Adipose tissue (tissue), 3 donors: Measurements from ENCODE around the gene EPS8L3. TPM values are rescaled to one million over a fixed set of nuclear protein-coding genes. Genes with fewer than 3 reads are reported as not detected.
"Not testable (repeated sequence)": the region's sequence is repeated elsewhere in the genome, so short reads cannot be mapped to it uniquely, and the experiment has no call there.

Experiments
- H3K27ac ChIP-seq: one replicate; pipeline ENCODE4 v1.5.1; 2013; ENCODE audit warnings: low read depth, low read length
- WGBS, 3 donors: extraction: QIAGEN DNeasy Blood & Tissue Kit; methylation state at CpG; one replicate each; pipeline ENCODE4 v1.1.7; 2013; 5-methylcytosine and 5-hydroxymethylcytosine counted together
- polyA plus RNA-seq, 3 donors: library from polyadenylated mRNA; stranded (reverse); fragments of 200-250 nt; gene quantifications; one replicate each; pipeline ENCODE4 v1.2.3, GENCODE V29; 2013
- donor health status: healthy with polysubstance abuse.
- donor health status: Bipolar disorder and iron deficiency.
- donor health status: healthy.

The EPS8L3 gene
- polyA plus RNA-seq, 3 donors: 0.16 to 2.5 (median 0.90) TPM

GRCh38 chr1:109704173-109704572 lies 59.5 kb downstream of the EPS8L3 start:
- 67 to 86% (median 79%) methylated on average over 8 of the region's 8 CpGs for WGBS, 3 donors
- no peak overlapping the region for H3K27ac ChIP-seq

DNA sequence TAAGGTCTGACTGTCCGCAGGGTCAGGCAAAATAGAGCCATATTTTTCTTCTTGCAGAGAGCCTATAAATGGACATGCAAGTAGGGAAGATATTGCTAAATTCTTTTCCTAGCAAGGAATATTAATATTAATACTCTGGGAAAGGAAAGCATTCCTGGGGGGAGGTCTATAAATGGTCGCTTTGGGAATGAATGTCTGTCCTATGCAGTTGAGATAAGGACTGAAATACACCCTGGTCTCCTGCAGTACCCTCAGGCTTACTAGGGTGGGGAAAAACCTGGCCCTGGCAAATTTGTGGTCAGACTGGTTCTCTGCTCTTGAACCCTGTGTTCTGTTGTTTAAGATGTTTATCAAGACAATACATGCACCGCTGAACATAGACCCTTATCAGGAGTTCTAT lies 60.8 kb downstream of the EPS8L3 start:
- 85 to 91% (median 87%) methylated on average over 3 of the region's 3 CpGs for WGBS, 3 donors
- H3K27ac ChIP-seq: not testable (repeated sequence)

Other genes starting within 250 kb of the EPS8L3 start
- not detected for gene GPR61, start 224.1 kb downstream of the EPS8L3 start, polyA plus RNA-seq
- gene GNAI3, start 215.3 kb downstream of the EPS8L3 start, polyA plus RNA-seq: 1 to 10 TPM; 2.5 to 4.8 (median 4.1) TPM
- gene GNAT2, start 144.3 kb downstream of the EPS8L3 start, polyA plus RNA-seq: under 1 TPM in 1 of 3 donors, not detected in 2; 0.07 TPM
- 10 to 100 TPM; 18.3 to 26.0 (median 19.5) TPM for gene AMPD2, start 144.1 kb downstream of the EPS8L3 start, polyA plus RNA-seq
- gene GSTM4, start 107.8 kb downstream of the EPS8L3 start, polyA plus RNA-seq: 10 to 100 TPM; 14.5 to 33.8 (median 32.8) TPM
- gene GSTM2, start 95.9 kb downstream of the EPS8L3 start, polyA plus RNA-seq: 10 to 100 TPM; 21.4 to 93.2 (median 74.8) TPM
- gene GSTM1, start 76.1 kb downstream of the EPS8L3 start, polyA plus RNA-seq: 10 to 100 TPM in 2 of 3 donors, not detected in 1; 35.4 to 94.6 TPM
- gene GSTM5, start 51.7 kb downstream of the EPS8L3 start, polyA plus RNA-seq: 10 to 100 TPM in 1 of 3 donors, 1 to 10 TPM in 1, under 1 TPM in 1; 0.84 to 62.9 (median 5.8) TPM
- 100 to 1,000 TPM in 1 of 3 donors, 10 to 100 TPM in 2; 38.6 to 215 (median 51.8) TPM for gene GSTM3, start 22.9 kb downstream of the EPS8L3 start, polyA plus RNA-seq
- gene CSF1, start 146.9 kb upstream of the EPS8L3 start, polyA plus RNA-seq: 10 to 100 TPM; 10.6 to 82.1 (median 18.6) TPM
- gene AHCYL1, start 220.8 kb upstream of the EPS8L3 start, polyA plus RNA-seq: 10 to 100 TPM; 36.7 to 73.6 (median 67.0) TPM